Naive B cell (primary cell): ENCODE measurements around the gene MYH14. TPM values are rescaled to one million over a fixed set of nuclear protein-coding genes. Genes with fewer than 3 reads are reported as not detected.
"Not testable (repeated sequence)": the region's sequence is repeated elsewhere in the genome, so short reads cannot be mapped to it uniquely, and the experiment has no call there.

ENCODE experiments used
- ATAC-seq, 2 donors: fragments of 150-1000 bp; cut with Tn5 transposase; 2 replicates each; pipeline ENCODE4 v1.10.0; 2021; ENCODE audit warnings: low read depth in 2 of 2, mild to moderate bottlenecking in 2 of 2, moderate library complexity in 2 of 2
- DNase-seq: peaks from one replicate; pipeline ENCODE4 v3.0.0; 2022
- H3K27ac Mint-ChIP-seq, 6 donors: one replicate each; pipeline ENCODE4 v1.8.0; 2020 to 2022; ENCODE audit warnings: mild to moderate bottlenecking in 6 of 6, mixed read lengths in 6 of 6, moderate library complexity in 5 of 6, inconsistent platforms in 2 of 6
- H3K27me3 Mint-ChIP-seq, 3 donors: one replicate each; pipeline ENCODE4 v1.8.0; 2021 to 2022; ENCODE audit warnings: mixed read lengths in 3 of 3, mild to moderate bottlenecking in 1 of 3
- H3K36me3 Mint-ChIP-seq, 2 donors: one replicate each; pipeline ENCODE4 v1.8.0; 2020 to 2022; ENCODE audit warnings: mixed read lengths in 2 of 2, inconsistent platforms in 1 of 2, mild to moderate bottlenecking in 1 of 2
- H3K4me1 Mint-ChIP-seq, 3 donors: one replicate each; pipeline ENCODE4 v1.8.0; 2020 to 2022; ENCODE audit warnings: mixed read lengths in 3 of 3, inconsistent platforms in 1 of 3, mild to moderate bottlenecking in 1 of 3, moderate library complexity in 1 of 3
- H3K4me3 Mint-ChIP-seq, 8 donors: one replicate each; pipeline ENCODE4 v1.8.0; 2020 to 2022; ENCODE audit warnings: mild to moderate bottlenecking in 8 of 8, mixed read lengths in 8 of 8, moderate library complexity in 8 of 8, inconsistent platforms in 2 of 8
- H3K9me3 Mint-ChIP-seq, 7 donors: one replicate each; pipeline ENCODE4 v1.8.0; 2020 to 2022; ENCODE audit warnings: mixed read lengths in 7 of 7, mild to moderate bottlenecking in 5 of 7, inconsistent platforms in 2 of 7, moderate library complexity in 1 of 7
- polyA plus RNA-seq, 6 donors: library from polyadenylated mRNA; unstranded; fragments of 300-500 nt; fragmentation: Illumina TruSeq; gene quantifications; one replicate each; pipeline ENCODE4 v1.2.3, GENCODE V29; 2021; ENCODE audit warnings: low read depth in 6 of 6

MYH14 gene
- polyA plus RNA-seq, 6 donors from 2014 or later, result not detected

DNA sequence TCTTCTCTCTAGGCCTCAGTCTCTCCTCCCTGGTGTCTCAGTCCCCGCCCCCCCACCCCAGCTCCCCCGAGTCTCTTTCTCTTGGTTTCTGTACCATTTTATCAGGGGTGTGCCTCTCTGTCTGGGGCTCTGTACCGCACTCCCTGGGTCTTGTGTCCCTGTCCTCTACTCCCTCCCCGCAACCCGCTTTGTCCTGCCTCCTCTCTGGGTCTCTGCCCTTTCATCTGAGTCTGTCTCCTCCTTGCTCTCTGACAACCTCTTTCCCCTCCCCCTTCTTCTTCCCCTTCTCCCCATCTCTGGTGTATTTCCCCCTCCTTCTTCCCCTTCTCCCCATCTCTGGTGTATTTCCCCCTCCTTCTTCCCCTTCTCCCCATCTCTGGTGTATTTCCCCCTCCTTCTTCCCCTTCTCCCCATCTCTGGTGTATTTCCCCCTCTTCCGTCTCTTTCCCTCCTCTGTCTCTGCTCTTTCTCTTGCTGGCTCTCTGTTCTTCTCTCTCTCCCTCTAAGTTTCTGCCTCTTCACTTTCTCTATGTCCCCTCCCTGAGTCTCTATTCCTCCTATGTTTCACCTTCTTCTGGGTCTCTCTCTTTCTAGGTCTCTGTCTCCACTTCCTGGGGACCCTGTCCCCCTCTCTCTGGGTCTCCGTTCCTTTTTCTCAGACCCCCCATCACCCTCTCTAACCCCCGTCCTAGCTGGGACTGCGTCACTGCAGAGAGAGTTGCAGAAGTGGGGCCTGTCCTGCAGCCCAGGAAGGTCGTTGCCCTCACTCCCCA, 128.0 kb downstream of the MYH14 start:
- H3K36me3 Mint-ChIP-seq, result peaks cover 9 to 28% of the 10 kb centered on the region in 2 donors
- peaks cover 0 to 21% (median 7%) of the 10 kb centered on the region in 7 donors for H3K9me3 Mint-ChIP-seq
- peak overlapping the region; percentile 86 to 95 (median 90) for H3K4me3 Mint-ChIP-seq
- no peak for ATAC-seq
- peak overlapping the region; percentile 76 to 96 (median 88) for H3K27ac Mint-ChIP-seq
- no peak for DNase-seq
- peaks cover 77 to 89% (median 81%) of the 10 kb centered on the region in 3 donors for H3K4me1 Mint-ChIP-seq
- H3K27me3 Mint-ChIP-seq, result peaks cover 5 to 20% (median 13%) of the 10 kb centered on the region in 3 donors

DNA sequence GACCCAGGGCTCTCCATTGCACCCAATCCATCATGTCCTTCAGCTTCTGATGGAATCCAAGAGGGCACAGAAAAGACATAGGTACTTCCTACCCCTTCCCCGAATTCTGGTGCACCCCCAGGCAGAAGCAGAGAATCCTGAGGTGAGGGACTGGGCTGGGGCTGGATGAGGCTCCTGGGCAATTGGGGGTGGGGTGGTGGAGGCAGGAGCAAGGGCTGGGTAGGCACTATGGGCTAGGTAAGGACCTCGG, 128.5 kb downstream of the MYH14 start:
- peak overlapping the region in 3 of 6 donors; percentile 31 to 91 (median 85) for H3K27ac Mint-ChIP-seq
- H3K36me3 Mint-ChIP-seq, result peaks cover 9 to 27% of the 10 kb centered on the region in 2 donors
- ATAC-seq, result no peak
- no peak for DNase-seq
- H3K9me3 Mint-ChIP-seq, result peaks cover 0 to 19% (median 7%) of the 10 kb centered on the region in 7 donors
- peaks cover 4 to 16% (median 11%) of the 10 kb centered on the region in 3 donors for H3K27me3 Mint-ChIP-seq
- peak overlapping the region; percentile 86 to 95 (median 90) for H3K4me3 Mint-ChIP-seq
- H3K4me1 Mint-ChIP-seq, result peaks cover 72 to 89% (median 81%) of the 10 kb centered on the region in 3 donors

DNA sequence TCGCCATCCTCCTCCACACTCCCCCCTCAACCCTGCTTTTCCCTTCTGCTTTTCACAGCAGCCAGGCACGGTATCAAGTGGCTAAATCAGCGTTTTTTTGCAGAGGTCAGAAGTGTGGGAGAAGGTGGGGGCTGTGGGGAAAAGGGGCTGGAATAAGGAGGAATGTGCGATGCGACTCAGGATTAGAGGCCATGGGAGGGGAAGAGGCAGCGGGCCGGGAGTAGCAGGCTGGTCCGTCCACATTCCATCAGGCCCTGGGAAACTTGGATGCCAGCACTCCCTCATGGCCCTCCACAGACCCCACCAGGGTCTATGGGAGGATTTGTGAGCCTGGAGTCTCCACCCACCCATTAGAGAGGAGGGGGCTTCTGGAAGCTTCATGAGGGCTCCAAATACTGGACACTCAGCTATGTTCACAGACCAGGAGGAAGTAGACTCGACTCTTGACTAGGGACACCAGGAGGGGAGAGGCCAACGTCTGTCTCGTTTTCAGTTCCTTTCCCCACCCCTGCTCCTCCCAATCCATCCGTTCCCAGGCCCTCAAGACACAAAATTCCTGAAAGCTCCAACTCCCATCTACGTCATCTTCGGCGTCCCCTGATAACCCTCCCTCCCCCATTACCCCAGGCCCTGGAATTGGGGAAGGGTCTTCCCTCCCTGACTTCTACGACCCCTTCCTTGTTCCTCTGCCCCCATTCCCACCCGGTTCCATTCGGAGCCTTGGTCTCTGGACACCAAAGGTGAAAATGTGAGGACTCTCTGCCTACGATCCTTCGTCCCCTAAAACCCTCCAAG, 129.0 kb downstream of the MYH14 start:
- Mint-ChIP-seq H3K9me3 (peaks cover 0 to 16% (median 7%) of the 10 kb centered on the region in 7 donors), H3K36me3 (peaks cover 9 to 27% of the 10 kb centered on the region in 2 donors), H3K4me3 (peak overlapping the region; percentile 86 to 95 (median 92)), H3K27me3 (peaks cover 0 to 11% (median 5%) of the 10 kb centered on the region in 3 donors), H3K4me1 (peaks cover 72 to 89% (median 81%) of the 10 kb centered on the region in 3 donors), H3K27ac (peak overlapping the region; percentile 58 to 94 (median 84))
- no peak for DNase-seq
- ATAC-seq, result no peak

DNA sequence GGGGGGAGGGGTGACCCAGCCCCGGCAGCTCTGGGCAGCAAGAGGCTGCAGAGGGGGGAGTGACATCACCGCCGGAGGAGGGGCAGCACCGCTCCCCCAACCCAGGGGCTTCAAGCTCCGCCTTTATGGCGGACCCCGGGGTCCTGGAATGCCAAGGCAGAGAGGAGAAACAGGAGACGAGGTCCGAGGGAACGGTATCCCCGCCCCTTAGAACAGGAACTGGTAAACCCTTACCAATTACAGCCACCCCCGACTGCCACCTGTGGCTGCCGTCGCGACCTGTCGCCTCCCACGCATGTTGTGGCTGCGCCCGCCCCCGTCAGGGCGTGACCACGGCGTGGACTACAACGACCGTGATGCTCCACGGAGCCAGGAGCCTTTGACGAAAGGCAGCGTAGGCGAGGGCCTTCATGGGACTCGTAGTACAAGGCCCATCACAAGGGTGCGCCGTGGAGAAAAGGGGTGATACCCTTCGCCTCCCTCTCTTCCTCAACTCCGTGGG, 129.9 kb downstream of the MYH14 start:
- ATAC-seq, result peak; percentile 60 to 61
- H3K36me3 Mint-ChIP-seq, result peaks cover 9 to 26% of the 10 kb centered on the region in 2 donors
- peak; percentile 88 for DNase-seq

DNA sequence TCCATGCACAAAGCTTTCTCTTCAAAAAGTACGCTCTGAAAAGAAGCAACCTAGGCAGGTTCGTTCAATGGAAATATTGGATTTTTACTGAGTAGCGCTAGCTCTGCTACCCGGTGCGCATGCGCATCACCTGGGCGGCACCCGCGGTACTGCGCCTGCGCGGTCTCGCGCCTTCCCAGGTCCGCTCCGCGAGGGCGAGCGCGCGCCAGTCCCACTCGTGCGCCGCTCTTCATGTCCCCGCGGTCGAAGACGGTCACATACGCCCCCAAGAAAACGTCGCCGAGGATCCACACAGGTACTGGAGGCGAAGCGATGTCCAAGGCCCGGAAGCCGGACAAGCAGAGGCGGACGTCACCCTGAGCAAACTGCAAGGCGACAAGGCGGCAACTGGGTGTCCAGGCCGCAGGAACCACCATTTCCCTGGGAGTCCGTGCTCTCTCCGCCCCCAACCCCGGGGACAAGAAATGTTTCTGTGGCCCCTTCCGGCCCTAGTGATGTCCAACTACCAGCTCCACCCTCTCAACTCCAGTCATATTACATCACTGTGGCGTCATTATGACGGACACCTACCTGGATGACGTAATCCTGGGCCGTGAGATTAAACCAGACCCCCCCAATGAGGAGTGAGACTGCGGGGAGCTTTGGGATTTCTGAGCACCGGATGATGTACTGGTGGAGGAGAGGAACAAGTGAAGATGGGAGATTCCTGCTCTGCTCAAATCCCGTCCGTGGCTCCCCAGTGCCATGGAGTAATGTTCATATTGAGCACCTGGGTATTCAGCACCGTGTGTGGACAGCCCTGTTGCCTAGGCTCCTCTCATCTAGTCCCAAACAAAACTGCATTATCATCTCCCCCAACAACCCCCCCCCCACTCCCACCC, 130.6 kb downstream of the MYH14 start:
- Mint-ChIP-seq H3K9me3 (peaks cover 0 to 16% (median 5%) of the 10 kb centered on the region in 7 donors), H3K4me3 (peak overlapping the region; percentile 86 to 95 (median 92)), H3K27ac (peak overlapping the region; percentile 85 to 98 (median 92)), H3K36me3 (peaks cover 9 to 26% of the 10 kb centered on the region in 2 donors), H3K27me3 (peaks cover 0 to 6% (median 0%) of the 10 kb centered on the region in 3 donors), H3K4me1 (peaks cover 68 to 93% (median 88%) of the 10 kb centered on the region in 3 donors)
- ATAC-seq, result peak in 1 of 2 donors; percentile 2
- DNase-seq, result no peak

More for the DNA sequence above, 129.9 kb downstream of the MYH14 start:
- H3K4me1 Mint-ChIP-seq, result peaks cover 68 to 89% (median 84%) of the 10 kb centered on the region in 3 donors
- H3K4me3 Mint-ChIP-seq, result peak overlapping the region; percentile 86 to 95 (median 92)
- H3K27me3 Mint-ChIP-seq, result peaks cover 0 to 6% (median 0%) of the 10 kb centered on the region in 3 donors
- peaks cover 0 to 16% (median 5%) of the 10 kb centered on the region in 7 donors for H3K9me3 Mint-ChIP-seq
- H3K27ac Mint-ChIP-seq, result peak overlapping the region; percentile 85 to 98 (median 94)

DNA sequence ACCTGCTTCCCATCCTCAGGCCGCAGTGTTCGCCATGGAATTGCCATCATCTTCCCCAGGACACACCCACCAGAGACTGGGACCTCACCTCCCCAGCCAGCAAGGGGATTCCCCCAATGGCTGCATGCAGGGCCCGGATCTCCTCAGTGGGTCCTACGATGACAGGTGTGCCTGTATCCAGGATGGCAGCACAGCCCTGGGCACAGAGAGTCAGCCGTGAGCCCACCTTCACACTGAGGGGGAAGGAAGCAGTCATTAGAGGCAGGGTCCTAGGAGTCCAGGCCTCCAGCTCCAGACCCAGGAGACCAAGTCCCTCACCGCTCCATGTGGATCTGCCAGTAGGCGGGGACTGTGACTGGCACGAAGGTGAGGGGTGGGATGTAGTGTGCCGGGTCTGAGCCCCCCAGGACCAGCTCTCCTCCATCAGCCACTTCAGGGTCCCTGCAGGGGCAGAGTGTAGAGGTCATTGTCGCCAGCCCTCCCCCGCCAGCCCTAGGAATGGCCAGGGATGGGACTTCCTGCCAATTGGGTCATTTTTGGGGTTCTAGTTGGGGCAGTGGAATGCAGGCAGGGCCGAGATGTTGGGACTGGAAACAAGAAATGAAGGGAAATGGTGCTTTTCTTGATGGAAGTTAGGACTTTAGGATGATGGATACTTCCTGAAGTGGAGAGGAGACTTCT, 131.5 kb downstream of the MYH14 start:
- Mint-ChIP-seq H3K27me3 (no peaks in the 10 kb centered on the region), H3K9me3 (peaks cover 0 to 9% (median 0%) of the 10 kb centered on the region in 7 donors), H3K27ac (peak overlapping the region in 4 of 6 donors; percentile 56 to 85 (median 70)), H3K4me1 (peaks cover 65 to 92% (median 87%) of the 10 kb centered on the region in 3 donors), H3K36me3 (peaks cover 13 to 26% of the 10 kb centered on the region in 2 donors), H3K4me3 (peak overlapping the region in 7 of 8 donors; percentile 5 to 95 (median 86))
- DNase-seq (no peak), ATAC-seq (no peak)

DNA sequence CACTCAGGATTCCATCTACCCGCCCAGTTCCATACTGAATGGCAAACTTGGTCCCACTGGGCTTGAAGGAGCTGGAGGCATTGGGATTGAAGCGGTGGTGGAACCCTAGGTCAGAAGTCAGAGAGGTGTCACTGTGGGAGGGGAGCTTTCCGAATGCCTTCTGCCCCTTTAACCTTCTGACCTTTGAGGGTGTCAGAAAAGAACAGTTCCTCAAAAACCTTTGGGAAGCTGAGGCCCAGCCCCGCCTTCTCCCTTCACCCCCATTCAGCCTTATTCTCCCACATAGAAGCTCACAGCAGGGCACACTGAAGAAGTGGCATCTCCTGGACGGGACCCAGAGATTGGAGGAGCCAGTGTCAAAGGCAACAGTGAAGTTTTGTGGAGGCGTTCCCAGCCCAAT, 133.6 kb downstream of the MYH14 start:
- ATAC-seq, H3K9me3 Mint-ChIP-seq, H3K27me3 Mint-ChIP-seq, DNase-seq: not testable (repeated sequence)
- H3K4me1 Mint-ChIP-seq, result peaks cover 57 to 88% (median 84%) of the 10 kb centered on the region in 3 donors
- peak overlapping the region in 3 of 6 donors; percentile 51 to 54 (median 54) for H3K27ac Mint-ChIP-seq
- peak overlapping the region in 3 of 8 donors; percentile 23 to 78 (median 57) for H3K4me3 Mint-ChIP-seq
- peaks cover 17 to 26% of the 10 kb centered on the region in 2 donors for H3K36me3 Mint-ChIP-seq

DNA sequence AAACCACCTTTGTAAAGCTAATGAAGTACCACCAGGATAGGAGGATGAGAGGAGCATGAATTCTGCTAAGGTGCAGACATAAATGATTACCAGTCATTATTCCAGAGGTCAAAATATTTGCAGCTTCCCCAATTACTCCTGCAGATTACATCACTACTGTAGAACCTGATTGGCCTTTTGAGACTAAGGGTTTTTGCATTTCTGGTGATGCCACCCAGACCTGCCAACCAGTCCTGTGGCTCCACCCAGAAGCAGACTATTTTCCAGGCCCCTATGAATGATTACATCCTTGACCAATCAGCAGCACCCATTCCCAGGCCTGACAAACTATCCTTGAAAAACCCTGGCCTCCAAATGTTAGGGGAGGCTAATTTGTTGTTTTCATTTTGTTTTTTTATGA, 136.9 kb downstream of the MYH14 start:
- H3K36me3 Mint-ChIP-seq, result peaks cover 15 to 23% of the 10 kb centered on the region in 2 donors
- ATAC-seq, result no peak
- no peak for DNase-seq
- H3K27me3 Mint-ChIP-seq, result no peaks in the 10 kb centered on the region
- peak overlapping the region; percentile 60 to 98 (median 84) for H3K4me3 Mint-ChIP-seq
- H3K9me3 Mint-ChIP-seq, result peaks cover 0 to 4% (median 0%) of the 10 kb centered on the region in 7 donors
- peak overlapping the region in 3 of 6 donors; percentile 47 to 93 (median 89) for H3K27ac Mint-ChIP-seq
- H3K4me1 Mint-ChIP-seq, result peaks cover 43 to 82% (median 75%) of the 10 kb centered on the region in 3 donors

DNA sequence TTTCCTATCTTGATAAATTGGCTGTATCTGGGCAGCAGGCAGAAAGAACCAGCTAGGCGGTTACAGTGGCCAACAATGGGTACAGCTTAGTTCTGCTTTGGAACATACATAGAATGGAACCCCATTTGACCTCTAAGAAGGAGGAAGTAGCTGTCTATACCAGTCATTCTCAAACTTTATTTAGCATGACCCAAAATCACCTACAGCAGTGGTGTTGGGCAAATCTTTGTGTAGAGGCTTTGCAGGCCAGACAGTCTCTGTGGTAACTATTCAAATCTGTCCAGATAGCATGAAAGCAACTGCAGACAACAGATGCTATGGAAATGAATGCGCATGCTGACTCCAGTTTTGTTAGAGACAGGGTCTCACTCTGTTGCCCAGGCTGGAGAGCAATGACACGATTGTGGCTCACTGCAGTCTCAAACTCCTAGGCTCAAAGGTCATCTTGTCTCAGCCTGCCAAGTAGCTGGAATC, 137.7 kb downstream of the MYH14 start:
- Mint-ChIP-seq H3K4me3 (peak overlapping the region; percentile 71 to 98 (median 86)), H3K27me3 (no peaks in the 10 kb centered on the region), H3K27ac (peak overlapping the region; percentile 47 to 97 (median 88)), H3K4me1 (peaks cover 37 to 83% (median 70%) of the 10 kb centered on the region in 3 donors), H3K9me3 (peaks cover 0 to 4% (median 0%) of the 10 kb centered on the region in 7 donors), H3K36me3 (peaks cover 9 to 15% of the 10 kb centered on the region in 2 donors)
- peak; percentile 55 to 57 for ATAC-seq
- peak; percentile 71 for DNase-seq

DNA sequence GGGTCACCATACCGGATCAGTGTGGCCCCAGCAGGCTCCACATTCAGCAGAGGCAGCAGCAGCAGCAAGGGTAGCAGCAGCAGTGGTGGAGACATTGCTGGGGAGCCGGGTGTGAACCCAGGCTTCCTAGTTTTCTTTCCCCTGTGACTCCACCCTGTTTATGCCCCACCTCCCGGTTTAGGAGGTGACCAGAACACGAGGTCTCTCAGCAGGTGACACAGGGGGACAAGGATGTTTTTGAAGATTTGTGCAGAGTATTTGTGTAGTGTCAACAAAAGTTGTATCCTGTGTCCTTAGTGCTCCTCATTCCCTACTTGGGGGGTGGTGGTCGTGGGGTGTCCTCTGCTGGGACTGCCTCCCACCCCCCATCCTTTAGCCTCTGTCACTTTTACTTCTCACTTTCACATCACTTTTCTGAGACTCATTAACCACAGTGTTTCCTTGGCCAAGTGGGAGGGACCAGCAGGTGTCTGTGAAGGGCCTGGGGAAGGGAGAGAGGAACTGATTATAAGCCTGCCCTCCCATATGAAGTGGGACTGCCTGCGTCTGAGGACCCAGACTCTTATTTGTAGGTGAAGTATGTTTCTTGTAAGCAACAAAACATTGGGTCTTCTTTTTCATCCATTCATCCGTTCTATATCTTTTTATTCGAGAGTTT, 141.4 kb downstream of the MYH14 start:
- Mint-ChIP-seq H3K9me3 (peaks cover 0 to 7% (median 0%) of the 10 kb centered on the region in 7 donors), H3K4me1 (peaks cover 39 to 87% (median 65%) of the 10 kb centered on the region in 3 donors), H3K36me3 (peaks cover 5 to 8% of the 10 kb centered on the region in 2 donors), H3K27ac (peak overlapping the region; percentile 86 to 99 (median 97)), H3K27me3 (no peaks in the 10 kb centered on the region), H3K4me3 (peak overlapping the region; percentile 86 to 98 (median 92))
- ATAC-seq (peak; percentile 78 to 82), DNase-seq (peak; percentile 92)

DNA sequence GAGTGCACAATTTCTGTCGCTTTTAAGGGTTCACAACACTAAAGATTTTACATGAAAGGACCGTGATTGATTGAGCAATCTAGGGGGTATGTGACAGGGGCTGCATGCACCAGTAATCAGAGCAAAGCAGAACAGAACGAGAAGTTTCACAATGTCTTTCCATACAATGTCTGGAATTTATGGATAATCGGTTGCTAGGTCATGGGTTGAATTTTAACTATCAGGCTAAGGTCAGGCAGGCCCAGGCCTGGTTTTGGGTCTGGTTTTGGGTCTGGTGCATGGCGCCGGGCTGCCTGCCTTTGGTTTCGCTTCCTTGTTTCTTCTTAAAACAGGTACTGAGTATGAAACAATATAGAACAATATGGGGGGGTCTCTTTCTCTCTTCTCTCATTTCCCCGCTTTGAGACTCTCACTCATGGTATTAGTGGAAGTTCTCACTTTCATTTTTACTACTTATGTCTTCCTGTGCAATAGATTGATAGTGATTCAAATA, 143.7 kb downstream of the MYH14 start:
- not testable (repeated sequence) for H3K27me3 Mint-ChIP-seq, H3K9me3 Mint-ChIP-seq, H3K36me3 Mint-ChIP-seq
- peak overlapping the region; percentile 86 to 98 (median 96) for H3K27ac Mint-ChIP-seq
- H3K4me1 Mint-ChIP-seq, result peaks cover 40 to 85% (median 62%) of the 10 kb centered on the region in 3 donors
- H3K4me3 Mint-ChIP-seq, result peak overlapping the region; percentile 69 to 89 (median 78)
- peak; percentile 87 for DNase-seq
- peak; percentile 56 to 57 for ATAC-seq
